CD4-positive, CD25-positive, alpha-beta regulatory T cell (primary cell): ENCODE results near the gene PES1. TPM values are rescaled to one million over a fixed set of nuclear protein-coding genes. Genes with fewer than 3 reads are reported as not detected.

ENCODE experiments used
- ATAC-seq, 2 donors: fragments of 150-1000 bp; cut with Tn5 transposase; one replicate each; pipeline ENCODE4 v1.10.0; 2021; ENCODE audit warnings: low read depth in 2 of 2, moderate number of reproducible peaks in 2 of 2, moderate library complexity in 1 of 2
- DNase-seq, 3 donors: peaks; one replicate each; pipeline versions ENCODE4 v3.0.0 to v3.0.0-alpha.2; 2012 to 2022; ENCODE audit warnings: mixed read lengths in 1 of 3
- H3K27ac ChIP-seq: one replicate; pipeline ENCODE4 v1.7.0; 2013; ENCODE audit warnings: mild to moderate bottlenecking, low read length; ENCODE audit not compliant: insufficient read depth, poor library complexity, severe bottlenecking
- H3K27me3 ChIP-seq: one replicate; pipeline ENCODE4 v1.7.0; 2013; ENCODE audit warnings: low read length; ENCODE audit not compliant: control insufficient read depth, insufficient read depth
- H3K36me3 ChIP-seq: one replicate; pipeline ENCODE4 v1.7.0; 2013; ENCODE audit warnings: mild to moderate bottlenecking, low read length, moderate library complexity; ENCODE audit not compliant: control insufficient read depth, insufficient read depth
- H3K4me1 ChIP-seq: 2 replicates; pipeline ENCODE4 v1.7.0; 2013; ENCODE audit warnings: mild to moderate bottlenecking, low read length; ENCODE audit not compliant: insufficient read depth, control insufficient read depth, poor library complexity, severe bottlenecking
- H3K4me3 ChIP-seq: one replicate; pipeline ENCODE4 v1.7.0; 2013; ENCODE audit warnings: low read depth, mild to moderate bottlenecking, low read length, moderate library complexity
- H3K9me3 ChIP-seq, 2 experiments: 1 replicate in 1 of 2; 2 replicates in 1 of 2; pipeline ENCODE4 v1.7.0; 2013; ENCODE audit warnings: low read length in 2 of 2, mild to moderate bottlenecking in 1 of 2, moderate library complexity in 1 of 2; ENCODE audit not compliant: control insufficient read depth in 2 of 2
- H3K27ac Mint-ChIP-seq, 3 donors: one replicate each; pipeline ENCODE4 v1.8.0; 2020 to 2022; ENCODE audit warnings: mild to moderate bottlenecking in 3 of 3, mixed read lengths in 3 of 3, moderate library complexity in 2 of 3
- H3K27me3 Mint-ChIP-seq: one replicate; pipeline ENCODE4 v1.8.0; 2022; ENCODE audit warnings: mild to moderate bottlenecking, mixed read lengths
- H3K36me3 Mint-ChIP-seq: one replicate; pipeline ENCODE4 v1.8.0; 2020; ENCODE audit warnings: mixed read lengths
- H3K4me1 Mint-ChIP-seq, 4 donors: one replicate each; pipeline ENCODE4 v1.8.0; 2020 to 2022; ENCODE audit warnings: mixed read lengths in 4 of 4, mild to moderate bottlenecking in 1 of 4
- H3K4me3 Mint-ChIP-seq, 4 donors: one replicate each; pipeline ENCODE4 v1.8.0; 2020 to 2022; ENCODE audit warnings: mild to moderate bottlenecking in 4 of 4, mixed read lengths in 4 of 4, moderate library complexity in 3 of 4
- H3K9me3 Mint-ChIP-seq, 7 donors: one replicate each; pipeline ENCODE4 v1.8.0; 2020 to 2022; ENCODE audit warnings: mixed read lengths in 7 of 7, mild to moderate bottlenecking in 3 of 7, moderate library complexity in 2 of 7
- polyA plus RNA-seq, 4 donors: library from polyadenylated mRNA; unstranded; fragments of 300-500 nt; fragmentation: Illumina TruSeq; gene quantifications; one replicate each; pipeline ENCODE4 v1.2.3, GENCODE V29; 2021
- total RNA-seq: library from RNA; stranded (reverse); gene quantifications from one replicate; pipeline ENCODE4 v1.2.3, GENCODE V29; 2022

Gene PES1
- 38.2 TPM for total RNA-seq
- polyA plus RNA-seq, result 10 to 100 TPM; 35.2 to 47.9 (median 36.1) TPM

DNA sequence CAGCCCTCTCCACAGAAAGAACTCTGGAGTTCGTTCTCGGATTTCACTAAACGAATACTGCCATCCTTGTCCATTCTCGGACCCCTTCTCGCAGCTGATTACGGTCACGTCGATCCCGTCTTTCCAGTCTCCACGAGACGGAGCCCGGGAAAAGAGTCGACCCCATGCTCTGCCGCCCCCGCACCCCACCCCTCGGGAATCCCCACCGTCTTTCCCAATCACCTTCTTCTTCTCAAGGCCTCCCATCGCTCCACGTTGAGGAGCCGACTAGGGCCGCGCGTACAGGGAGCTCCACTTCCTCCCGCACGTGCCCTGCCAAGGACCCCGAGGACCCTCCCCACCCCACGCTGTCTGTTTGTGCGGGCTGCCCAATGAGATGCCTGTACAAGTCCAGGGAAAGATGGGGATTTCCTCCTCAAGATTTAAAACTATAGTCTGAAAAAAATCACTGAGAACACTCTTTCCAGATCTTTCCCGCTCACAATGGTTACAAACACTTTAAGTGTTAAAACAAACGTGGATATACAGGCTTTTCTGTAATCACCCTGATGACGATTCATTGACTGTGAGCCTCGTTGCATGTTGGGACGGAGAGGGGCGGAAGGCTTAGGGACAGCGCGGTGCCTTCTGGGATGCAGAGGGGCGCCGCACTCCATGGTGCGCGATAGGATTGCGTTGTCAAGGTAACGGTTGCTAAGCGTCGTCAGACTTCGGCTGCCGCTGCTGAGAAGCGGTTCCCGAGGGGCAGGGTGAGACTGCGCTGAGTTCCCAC lies at the start of gene PES1:
Gene PES1 (minus strand): TSS at position 323 of the 772 bp plus-strand sequence. CDS start 77 bp downstream, at position 246.
- Mint-ChIP-seq H3K4me1 (peaks cover 0 to 15% (median 0%) of the 10 kb centered on the region in 4 donors), H3K27me3 (peaks cover 17% of the 10 kb centered on the region), H3K4me3 (no peak within 1 kb of the TSS), H3K9me3 (no peaks in the 10 kb centered on the region), H3K27ac (no peak within 1 kb of the TSS), H3K36me3 (peaks cover 16% of the 10 kb centered on the region)
- no peaks in the 10 kb centered on the region for H3K27me3 ChIP-seq
- H3K9me3 ChIP-seq, result no peaks in the 10 kb centered on the region
- peak within 1 kb of the TSS; percentile 97 for H3K4me3 ChIP-seq
- peaks cover 21% of the 10 kb centered on the region for H3K4me1 ChIP-seq
- ATAC-seq (peak; percentile 99), DNase-seq (peak; percentile 93 to 99 (median 98))
- peaks cover 28% of the 10 kb centered on the region for H3K36me3 ChIP-seq
- peak within 1 kb of the TSS; percentile 91 for H3K27ac ChIP-seq

- no peaks in the 10 kb centered on the region for H3K27me3 Mint-ChIP-seq
- H3K9me3 ChIP-seq, result no peaks in the 10 kb centered on the region
- H3K4me1 ChIP-seq, result peaks cover 18% of the 10 kb centered on the region
- H3K27ac ChIP-seq, result no peak overlapping the region
- H3K36me3 Mint-ChIP-seq, result peaks cover 4% of the 10 kb centered on the region
- no peak for DNase-seq
- H3K27ac Mint-ChIP-seq, result no peak overlapping the region
- H3K4me3 Mint-ChIP-seq, result no peak overlapping the region
- peaks cover 0 to 3% (median 0%) of the 10 kb centered on the region in 7 donors for H3K9me3 Mint-ChIP-seq
- no peak overlapping the region for H3K4me3 ChIP-seq
- no peak for ATAC-seq
- H3K27me3 ChIP-seq, result no peaks in the 10 kb centered on the region
- H3K36me3 ChIP-seq, result no peaks in the 10 kb centered on the region
- peaks cover 0 to 34% (median 21%) of the 10 kb centered on the region in 4 donors for H3K4me1 Mint-ChIP-seq
Observed at GRCh38 chr22:30640839-30641430, 49.2 kb upstream of the PES1 start.

DNA sequence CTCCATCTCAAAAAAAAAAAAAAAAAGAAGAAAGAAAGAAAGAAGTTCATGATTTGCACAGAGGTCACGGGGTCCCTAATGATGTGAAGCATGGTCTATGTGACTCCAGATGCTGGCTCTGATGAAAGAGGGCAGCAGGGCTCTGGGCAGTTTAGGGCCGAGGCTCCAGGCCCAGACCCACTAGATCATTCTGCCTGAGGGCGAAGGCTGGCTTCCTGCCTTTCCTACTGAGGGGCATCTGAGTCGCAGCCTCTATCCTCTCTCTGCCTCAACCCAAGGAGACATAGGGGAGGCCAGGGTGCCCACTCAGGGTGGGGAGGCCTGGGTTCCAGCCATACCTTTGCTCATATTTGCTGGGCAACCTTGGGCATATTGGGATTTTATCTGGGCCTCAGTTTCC lies 48.7 kb upstream of the PES1 start:
- Mint-ChIP-seq H3K27me3 (no peaks in the 10 kb centered on the region), H3K9me3 (peaks cover 0 to 3% (median 0%) of the 10 kb centered on the region in 7 donors), H3K27ac (no peak overlapping the region), H3K4me1 (peaks cover 0 to 37% (median 22%) of the 10 kb centered on the region in 4 donors), H3K4me3 (no peak overlapping the region), H3K36me3 (peaks cover 4% of the 10 kb centered on the region)
- Histone ChIP-seq H3K27me3 (no peaks in the 10 kb centered on the region), H3K9me3 (no peaks in the 10 kb centered on the region), H3K4me3 (no peak overlapping the region), H3K4me1 (peaks cover 22% of the 10 kb centered on the region), H3K36me3 (no peaks in the 10 kb centered on the region), H3K27ac (no peak overlapping the region)
- ATAC-seq (no peak), DNase-seq (no peak)

DNA sequence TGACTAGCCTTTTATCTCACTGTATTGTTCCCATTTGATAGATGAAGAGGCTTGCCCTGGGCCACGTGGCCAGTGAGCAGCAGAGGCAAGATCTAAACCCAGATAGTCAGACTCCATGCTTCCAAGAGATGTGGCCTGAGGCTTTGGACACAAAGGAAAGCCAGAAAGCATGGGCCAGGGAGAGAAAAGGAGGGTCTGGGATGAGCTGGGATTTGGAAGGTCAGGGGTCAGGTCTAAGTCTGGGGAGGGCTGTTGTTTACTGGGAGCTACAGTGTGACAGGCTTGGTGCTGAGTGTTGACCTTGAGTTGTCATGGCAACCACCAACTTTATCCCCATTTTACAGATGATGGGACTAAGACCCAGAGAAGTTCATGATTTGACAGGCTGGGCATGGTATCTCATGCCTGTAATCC lies 46.0 kb upstream of the PES1 start:
- no peaks in the 10 kb centered on the region for H3K36me3 ChIP-seq
- Mint-ChIP-seq H3K4me3 (peak overlapping the region; percentile 69 to 92 (median 74)), H3K27ac (peak overlapping the region in 1 of 3 donors; percentile 80), H3K27me3 (no peaks in the 10 kb centered on the region), H3K4me1 (peaks cover 0 to 39% (median 22%) of the 10 kb centered on the region in 4 donors), H3K9me3 (peaks cover 0 to 3% (median 0%) of the 10 kb centered on the region in 7 donors), H3K36me3 (peaks cover 4% of the 10 kb centered on the region)
- ATAC-seq (no peak), DNase-seq (no peak)
- H3K4me3 ChIP-seq, result peak overlapping the region; percentile 37
- no peaks in the 10 kb centered on the region for H3K9me3 ChIP-seq
- H3K27ac ChIP-seq, result no peak overlapping the region
- H3K27me3 ChIP-seq, result no peaks in the 10 kb centered on the region
- peaks cover 35% of the 10 kb centered on the region for H3K4me1 ChIP-seq

- Mint-ChIP-seq H3K27ac (peak overlapping the region in 2 of 3 donors; percentile 73 to 93), H3K36me3 (peaks cover 4% of the 10 kb centered on the region), H3K9me3 (peaks cover 0 to 3% (median 0%) of the 10 kb centered on the region in 7 donors), H3K27me3 (no peaks in the 10 kb centered on the region), H3K4me3 (peak overlapping the region; percentile 90 to 97 (median 92)), H3K4me1 (peaks cover 0 to 39% (median 22%) of the 10 kb centered on the region in 4 donors)
- DNase-seq (peak; percentile 5 to 36 (median 18)), ATAC-seq (no peak)
- Histone ChIP-seq H3K4me3 (peak overlapping the region; percentile 55), H3K36me3 (no peaks in the 10 kb centered on the region), H3K27me3 (no peaks in the 10 kb centered on the region), H3K27ac (peak overlapping the region; percentile 81), H3K9me3 (no peaks in the 10 kb centered on the region), H3K4me1 (peaks cover 35% of the 10 kb centered on the region)
Observed at GRCh38 chr22:30636226-30637077, 44.7 kb upstream of the PES1 start.

- Mint-ChIP-seq H3K4me1 (peaks cover 0 to 38% (median 21%) of the 10 kb centered on the region in 4 donors), H3K36me3 (peaks cover 4% of the 10 kb centered on the region), H3K27ac (peak within 1 kb of the TSS in 2 of 3 donors; percentile 92 to 93), H3K4me3 (peak within 1 kb of the TSS; percentile 90 to 97 (median 92)), H3K9me3 (peaks cover 0 to 3% (median 0%) of the 10 kb centered on the region in 7 donors), H3K27me3 (no peaks in the 10 kb centered on the region)
- Histone ChIP-seq H3K27me3 (no peaks in the 10 kb centered on the region), H3K4me3 (peak within 1 kb of the TSS; percentile 55), H3K27ac (peak within 1 kb of the TSS; percentile 81), H3K4me1 (peaks cover 35% of the 10 kb centered on the region), H3K9me3 (no peaks in the 10 kb centered on the region), H3K36me3 (no peaks in the 10 kb centered on the region)
- ATAC-seq (peak; percentile 82 to 85), DNase-seq (peak; percentile 92 to 94 (median 93))
Observed at GRCh38 chr22:30635273-30636225, 43.8 kb upstream of the PES1 start, which contains the start of gene SLC35E4. SLC35E4 (plus strand) TSS chr22:30635781; CDS start chr22:30636451, 670 bp downstream.
